ENCODE measurements around the gene PARD6B. TPM values are rescaled to one million over a fixed set of nuclear protein-coding genes. Genes with fewer than 3 reads are reported as not detected.

Gene PARD6B
- total RNA-seq, 1 donor from 2014 or later = 2.2 TPM

- DNase-seq (ENCODE audit: low spot score) = no peak
- H3K9me3 Mint-ChIP-seq (ENCODE audit: low read depth) = no peaks in the 10 kb centered on the region
- no peak overlapping the region for H3K4me3 Mint-ChIP-seq (ENCODE audit: unreplicated experiment)
- TF ChIP-seq CTCF (IDR thresholded peaks at IDR 0.05) = no peak
- H3K27ac Mint-ChIP-seq (ENCODE audit: unreplicated experiment) = no peak overlapping the region
- peaks cover 13% of the 10 kb centered on the region for H3K4me1 Mint-ChIP-seq (ENCODE audit: low read depth)
- H3K36me3 Mint-ChIP-seq (ENCODE audit: low read depth) = no peaks in the 10 kb centered on the region
- H3K27me3 Mint-ChIP-seq (ENCODE audit: low read depth) = no peaks in the 10 kb centered on the region
Observed at GRCh38 chr20:50724851-50725723, 6.3 kb upstream of the PARD6B start.

- no peak for DNase-seq (ENCODE audit: low spot score)
- H3K27ac Mint-ChIP-seq (ENCODE audit: unreplicated experiment) = no peak overlapping the region
- no peak for TF ChIP-seq CTCF (IDR thresholded peaks at IDR 0.05)
- H3K36me3 Mint-ChIP-seq (ENCODE audit: low read depth) = no peaks in the 10 kb centered on the region
- no peaks in the 10 kb centered on the region for H3K27me3 Mint-ChIP-seq (ENCODE audit: low read depth)
- no peak overlapping the region for H3K4me3 Mint-ChIP-seq (ENCODE audit: unreplicated experiment)
- no peaks in the 10 kb centered on the region for H3K9me3 Mint-ChIP-seq (ENCODE audit: low read depth)
- H3K4me1 Mint-ChIP-seq (ENCODE audit: low read depth) = peaks cover 18% of the 10 kb centered on the region
Observed at GRCh38 chr20:50725724-50726005, 5.7 kb upstream of the PARD6B start.

GRCh38 chr20:50726955-50727791, 4.2 kb upstream of the PARD6B start:
- H3K36me3 Mint-ChIP-seq (ENCODE audit: low read depth) = no peaks in the 10 kb centered on the region
- H3K27ac Mint-ChIP-seq (ENCODE audit: unreplicated experiment) = no peak overlapping the region
- no peak for TF ChIP-seq CTCF (IDR thresholded peaks at IDR 0.05)

GRCh38 chr20:50727792-50728485, 3.4 kb upstream of the PARD6B start:
- H3K4me1 Mint-ChIP-seq (ENCODE audit: low read depth) = peaks cover 12% of the 10 kb centered on the region
- no peak overlapping the region for H3K4me3 Mint-ChIP-seq (ENCODE audit: unreplicated experiment)
- DNase-seq (ENCODE audit: low spot score) = no peak
- no peak for TF ChIP-seq CTCF (IDR thresholded peaks at IDR 0.05)
- no peaks in the 10 kb centered on the region for H3K36me3 Mint-ChIP-seq (ENCODE audit: low read depth)
- no peaks in the 10 kb centered on the region for H3K27me3 Mint-ChIP-seq (ENCODE audit: low read depth)
- H3K27ac Mint-ChIP-seq (ENCODE audit: unreplicated experiment) = no peak overlapping the region
- no peaks in the 10 kb centered on the region for H3K9me3 Mint-ChIP-seq (ENCODE audit: low read depth)

More at GRCh38 chr20:50726955-50727791, 4.2 kb upstream of the PARD6B start:
- no peak for DNase-seq (ENCODE audit: low spot score)
- Mint-ChIP-seq H3K9me3 (ENCODE audit: low read depth) (no peaks in the 10 kb centered on the region), H3K4me1 (ENCODE audit: low read depth) (peaks cover 13% of the 10 kb centered on the region), H3K27me3 (ENCODE audit: low read depth) (no peaks in the 10 kb centered on the region), H3K4me3 (ENCODE audit: unreplicated experiment) (no peak overlapping the region)

- H3K27ac Mint-ChIP-seq (ENCODE audit: unreplicated experiment) = no peak overlapping the region
- H3K9me3 Mint-ChIP-seq (ENCODE audit: low read depth) = no peaks in the 10 kb centered on the region
- no peaks in the 10 kb centered on the region for H3K36me3 Mint-ChIP-seq (ENCODE audit: low read depth)
- peaks cover 12% of the 10 kb centered on the region for H3K4me1 Mint-ChIP-seq (ENCODE audit: low read depth)
- H3K4me3 Mint-ChIP-seq (ENCODE audit: unreplicated experiment) = no peak overlapping the region
- no peak for TF ChIP-seq CTCF (IDR thresholded peaks at IDR 0.05)
- H3K27me3 Mint-ChIP-seq (ENCODE audit: low read depth) = no peaks in the 10 kb centered on the region
- DNase-seq (ENCODE audit: low spot score) = no peak
Observed at GRCh38 chr20:50728486-50728980, 2.8 kb upstream of the PARD6B start.

All from chondrocyte (in vitro differentiated cells).